Esophagus muscularis mucosa (tissue), 4 donors: ENCODE data around the gene ARL11.

Source experiments
- EP300 ChIP-seq: sonication (generic); formaldehyde crosslinking; IDR thresholded peaks from one replicate; pipeline ENCODE4 v1.6.1; 2017; ENCODE audit warnings: antibody characterized with exemption
- POLR2A ChIP-seq: fragments of 450-650 bp; IDR thresholded peaks from one replicate; pipeline ENCODE4 v1.6.1; 2017; ENCODE audit warnings: antibody characterized with exemption, moderate library complexity, mild to moderate bottlenecking, low read depth
- TF ChIP-seq, protein P1 (sequence below), 3 experiments: fragments of 200-600 bp in 2 of 3; fragments of 450-650 bp in 1 of 3; sonication (generic) in 2 of 3; IDR thresholded peaks; one replicate each; pipeline ENCODE4 v1.5.1; 2017 to 2019; ENCODE audit warnings: antibody characterized with exemption in 3 of 3, mild to moderate bottlenecking in 2 of 3, moderate library complexity in 1 of 3

DNA sequence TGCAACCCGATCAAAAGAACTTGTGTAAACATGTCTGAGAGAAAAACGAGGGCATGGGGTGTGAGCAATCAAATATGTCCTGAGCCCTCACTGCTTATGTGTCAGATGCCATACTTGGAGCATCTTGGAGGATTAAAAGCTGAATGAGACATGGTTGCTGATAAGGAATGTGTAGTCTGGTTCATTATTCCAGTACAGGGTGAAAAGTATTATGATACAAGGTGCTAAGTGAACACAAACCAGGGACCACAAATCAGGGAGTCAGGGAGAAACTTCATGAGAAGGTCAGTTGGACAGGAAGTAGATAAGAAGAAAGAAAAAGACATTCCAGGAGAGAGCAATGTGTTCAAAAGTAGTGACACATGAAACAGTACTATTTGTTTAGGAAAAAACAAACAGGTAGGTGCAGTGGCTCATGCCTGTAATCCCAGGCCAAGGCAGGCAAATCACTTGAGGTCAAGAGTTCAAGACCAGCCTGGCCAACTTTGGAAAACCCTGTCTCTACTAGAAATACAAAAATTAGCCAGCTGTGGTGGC lies 40.9 kb upstream of the ARL11 start:
- TF ChIP-seq, protein P1, sequence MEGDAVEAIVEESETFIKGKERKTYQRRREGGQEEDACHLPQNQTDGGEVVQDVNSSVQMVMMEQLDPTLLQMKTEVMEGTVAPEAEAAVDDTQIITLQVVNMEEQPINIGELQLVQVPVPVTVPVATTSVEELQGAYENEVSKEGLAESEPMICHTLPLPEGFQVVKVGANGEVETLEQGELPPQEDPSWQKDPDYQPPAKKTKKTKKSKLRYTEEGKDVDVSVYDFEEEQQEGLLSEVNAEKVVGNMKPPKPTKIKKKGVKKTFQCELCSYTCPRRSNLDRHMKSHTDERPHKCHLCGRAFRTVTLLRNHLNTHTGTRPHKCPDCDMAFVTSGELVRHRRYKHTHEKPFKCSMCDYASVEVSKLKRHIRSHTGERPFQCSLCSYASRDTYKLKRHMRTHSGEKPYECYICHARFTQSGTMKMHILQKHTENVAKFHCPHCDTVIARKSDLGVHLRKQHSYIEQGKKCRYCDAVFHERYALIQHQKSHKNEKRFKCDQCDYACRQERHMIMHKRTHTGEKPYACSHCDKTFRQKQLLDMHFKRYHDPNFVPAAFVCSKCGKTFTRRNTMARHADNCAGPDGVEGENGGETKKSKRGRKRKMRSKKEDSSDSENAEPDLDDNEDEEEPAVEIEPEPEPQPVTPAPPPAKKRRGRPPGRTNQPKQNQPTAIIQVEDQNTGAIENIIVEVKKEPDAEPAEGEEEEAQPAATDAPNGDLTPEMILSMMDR (IDR thresholded peaks at IDR 0.05), result no peak
- TF ChIP-seq POLR2A (no peak), EP300 (no peak)
